NCI-H524 treated with DMSO at 0.1 percent for 48 hours (cell line): ENCODE measurements around the gene CASKIN2.
A peak's percentile ranks its signal among the peaks of the same experiment; 100 is the strongest.
"Not testable (repeated sequence)": the region's sequence is repeated elsewhere in the genome, so short reads cannot be mapped to it uniquely, and the experiment has no call there.

ENCODE experiments used
- DNase-seq: peaks from one replicate; lab custom pipeline; 2025; lab: John Stamatoyannopoulos, UW

The CASKIN2 gene

GRCh38 chr17:75472119-75472518, 43.2 kb downstream of the CASKIN2 start:
- DNase-seq: no peak

- no peak for DNase-seq
Observed at GRCh38 chr17:75471207-75471606, 44.1 kb downstream of the CASKIN2 start.

- no peak for DNase-seq
Observed at GRCh38 chr17:75468779-75469373, 46.5 kb downstream of the CASKIN2 start.

GRCh38 chr17:75468291-75468754, 47.0 kb downstream of the CASKIN2 start:
- DNase-seq: no peak

- no peak for DNase-seq
Observed at GRCh38 chr17:75465039-75465438, 50.3 kb downstream of the CASKIN2 start.

GRCh38 chr17:75463603-75464002, 51.7 kb downstream of the CASKIN2 start:
- DNase-seq: no peak

- DNase-seq: no peak
Observed at GRCh38 chr17:75460295-75460694, 55.0 kb downstream of the CASKIN2 start.

- no peak for DNase-seq
Observed at GRCh38 chr17:75459590-75460267, 55.6 kb downstream of the CASKIN2 start.

- no peak for DNase-seq
Observed at GRCh38 chr17:75459246-75459589, 56.1 kb downstream of the CASKIN2 start.

GRCh38 chr17:75457047-75457654, 58.2 kb downstream of the CASKIN2 start:
- peak; percentile 57 for DNase-seq

GRCh38 chr17:75456417-75457046, 58.8 kb downstream of the CASKIN2 start, which contains the start of gene TMEM94:
TSS of gene TMEM94 (plus strand) at chr17:75456635. CDS start at chr17:75471906, 15,271 bp downstream.
- peak; percentile 99 for DNase-seq

- DNase-seq: no peak
Observed at GRCh38 chr17:75456039-75456416, 59.3 kb downstream of the CASKIN2 start.

- not testable (repeated sequence) for DNase-seq
Observed at GRCh38 chr17:75454672-75455071, 60.7 kb downstream of the CASKIN2 start.

GRCh38 chr17:75454193-75454592, 61.1 kb downstream of the CASKIN2 start:
- no peak for DNase-seq

GRCh38 chr17:75450270-75450669, 65.1 kb downstream of the CASKIN2 start:
- no peak for DNase-seq
